ENCODE data around the gene SNX15.

GRCh38 chr11:65016705-65017104 lies 10.5 kb upstream of the SNX15 start:
- TF ChIP-seq CTCF (IDR thresholded peaks at IDR 0.05 in 8 of 11, conservative IDR thresholded peaks at IDR 0.05 in 3 of 11), result no peak
- TF ChIP-seq POLR2A (IDR thresholded peaks at IDR 0.05), result no peak
